GM18526 (cell line): Measurements from ENCODE around the gene USP6.

Experiments used
- POLR2A ChIP-seq: IDR thresholded peaks from 3 replicates; pipeline ENCODE4 v1.6.1; 2011; ENCODE audit not compliant: insufficient read length; ENCODE audit errors: extremely low read depth

The USP6 gene

GRCh38 chr17:5115673-5116651, at the start of gene USP6:
USP6 (plus strand) TSS chr17:5116032; CDS start chr17:5130368, 14,336 bp downstream.
- TF ChIP-seq POLR2A: no peak

- no peak for TF ChIP-seq POLR2A
These were observed 47.6 kb upstream of the USP6 start for GRCh38 chr17:5068236-5068635.

GRCh38 chr17:5069724-5070123, 46.1 kb upstream of the USP6 start:
- TF ChIP-seq POLR2A: no peak

- no peak for TF ChIP-seq POLR2A
These were observed 38.1 kb upstream of the USP6 start for GRCh38 chr17:5077781-5078105.

- peak; percentile 77 for TF ChIP-seq POLR2A
These were observed 37.5 kb upstream of the USP6 start, which contains the start of gene ZFP3 for GRCh38 chr17:5078106-5079028. ZFP3 (plus strand) TSS chr17:5078467; CDS start chr17:5091505, 13,038 bp downstream.

- TF ChIP-seq POLR2A: no peak
These were observed 35.2 kb upstream of the USP6 start for GRCh38 chr17:5080591-5080990.

GRCh38 chr17:5092218-5093010, 23.4 kb upstream of the USP6 start:
- TF ChIP-seq POLR2A: no peak

- TF ChIP-seq POLR2A: no peak
These were observed 19.1 kb upstream of the USP6 start for GRCh38 chr17:5096731-5097100.

GRCh38 chr17:5097101-5097834, 18.6 kb upstream of the USP6 start:
- no peak for TF ChIP-seq POLR2A

- TF ChIP-seq POLR2A: no peak
These were observed 16.6 kb upstream of the USP6 start for GRCh38 chr17:5099271-5099670.

GRCh38 chr17:5100832-5101231, 15.0 kb upstream of the USP6 start:
- TF ChIP-seq POLR2A: no peak

GRCh38 chr17:5110816-5111215, 5.0 kb upstream of the USP6 start:
- no peak for TF ChIP-seq POLR2A

GRCh38 chr17:5111402-5112204, 4.2 kb upstream of the USP6 start, which contains the start of gene ZNF232:
ZNF232 (minus strand) TSS chr17:5111878; CDS start chr17:5111822, 56 bp downstream.
- peak; percentile 51 for TF ChIP-seq POLR2A

GRCh38 chr17:5118219-5118618, 2.4 kb downstream of the USP6 start:
- no peak for TF ChIP-seq POLR2A

GRCh38 chr17:5120036-5120435, 4.2 kb downstream of the USP6 start:
- no peak for TF ChIP-seq POLR2A
